Effector CD8-positive, alpha-beta T cell (primary cell): Measurements from ENCODE around the gene ANKRD65.
"Not testable (repeated sequence)": the region's sequence is repeated elsewhere in the genome, so short reads cannot be mapped to it uniquely, and the experiment has no call there.

Experiments
- DNase-seq: peaks from one replicate; lab custom pipeline; 2025; lab: John Stamatoyannopoulos, UW
- total RNA-seq, 4 experiments: gene quantifications; one replicate each; lab custom pipeline; 2026; lab: John Stamatoyannopoulos, UW

ANKRD65 gene
- 0 reads per million in 4 experiments for total RNA-seq

DNA sequence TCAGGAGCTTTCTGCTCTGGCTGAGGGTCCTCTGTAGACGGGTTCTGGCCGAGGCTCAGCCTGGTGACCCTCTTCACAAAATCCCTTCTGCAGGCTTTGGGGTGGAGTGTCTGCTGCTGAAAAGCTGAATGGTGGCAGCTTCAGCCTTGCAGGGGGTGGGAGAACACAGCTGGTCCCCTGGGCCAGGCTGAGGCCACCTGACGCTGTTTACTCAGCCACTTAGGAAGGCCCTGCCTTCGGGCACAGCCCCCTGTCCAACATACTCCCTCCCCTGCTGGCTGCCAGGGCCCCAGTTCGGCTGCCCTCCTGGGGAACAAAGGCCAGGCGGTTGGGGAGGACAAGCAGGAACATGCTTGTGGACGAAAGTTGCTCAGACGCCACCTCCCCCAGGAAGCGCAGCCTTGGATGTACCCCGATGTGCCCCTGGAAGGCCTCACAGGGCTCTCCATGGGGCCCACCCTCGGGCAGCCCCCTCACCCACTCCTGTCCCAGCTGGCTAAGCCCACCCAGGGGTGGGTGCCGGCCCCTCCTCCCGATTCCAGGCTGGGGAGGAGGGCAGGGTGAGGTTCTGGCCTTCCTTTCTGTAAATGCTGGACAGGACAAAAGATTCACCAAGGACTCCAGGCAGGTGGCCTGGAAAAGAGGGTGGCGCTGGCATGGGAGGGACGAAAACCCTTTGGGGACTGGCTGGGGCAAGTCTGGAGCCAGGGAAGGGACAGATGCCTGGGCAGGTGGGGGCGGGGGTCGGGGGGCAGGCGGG lies at the start of gene ANKRD65:
ANKRD65 (minus strand) TSS at position 130 of the 760 bp plus-strand sequence. CDS start 271 bp downstream, outside the sequence.
- no peak for DNase-seq

DNA sequence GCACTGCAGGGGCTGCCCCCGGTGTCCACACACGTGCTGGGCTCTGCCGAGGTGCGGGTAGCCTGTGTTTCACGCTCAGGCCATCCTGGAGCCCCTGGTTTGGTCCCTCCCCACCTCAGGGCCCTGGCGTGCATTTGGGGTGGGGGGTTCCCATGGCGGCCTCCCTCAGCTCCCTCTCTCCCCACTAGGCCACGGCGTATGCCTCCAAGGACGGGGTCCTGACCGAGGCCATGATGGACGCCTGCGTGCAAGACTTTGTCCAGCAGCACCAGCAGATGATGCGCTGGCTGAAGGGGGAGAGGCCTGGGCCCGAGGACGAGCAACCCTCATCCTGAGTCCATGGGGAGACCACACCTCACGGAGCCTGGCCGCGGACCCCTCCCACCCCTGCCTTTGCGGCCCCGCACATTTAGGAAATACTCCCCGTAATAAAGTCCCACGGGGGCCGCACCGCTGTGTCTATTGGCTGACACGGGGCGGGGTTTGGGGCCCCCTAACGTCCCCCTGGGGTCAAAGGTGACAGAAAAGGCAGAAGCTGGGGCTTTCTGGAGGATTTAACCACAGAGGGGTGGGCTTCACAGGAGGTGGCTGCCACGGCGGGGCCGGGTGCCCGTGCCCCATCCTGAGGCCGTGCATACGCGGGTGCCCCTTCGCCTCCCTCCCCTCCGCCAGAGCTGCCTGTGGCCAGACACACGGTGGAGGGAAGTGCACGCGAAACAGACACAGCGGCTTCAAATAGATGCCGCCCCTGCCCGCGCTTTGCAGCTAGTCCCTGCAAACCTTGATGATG lies 47.3 kb upstream of the ANKRD65 start:
- not testable (repeated sequence) for DNase-seq

DNA sequence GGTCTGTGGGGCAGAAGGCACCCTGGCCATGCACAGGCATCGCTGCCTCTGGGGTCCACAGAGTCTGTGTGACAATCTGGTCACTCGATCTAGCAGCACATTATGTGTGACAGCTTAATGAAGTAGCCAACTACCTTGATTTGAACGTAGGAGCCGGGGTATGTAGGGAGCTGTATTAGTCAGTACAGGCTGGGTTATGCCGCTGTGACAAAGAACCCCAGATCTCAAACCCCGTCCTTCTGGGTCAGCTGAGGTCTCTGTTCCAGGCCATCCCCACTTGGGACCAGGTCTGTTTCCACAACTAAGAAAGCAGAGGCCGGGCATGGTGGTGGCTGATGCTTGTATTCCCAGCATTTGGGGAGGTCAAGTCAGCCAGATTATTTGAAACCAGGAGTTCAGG lies 42.2 kb upstream of the ANKRD65 start:
- no peak for DNase-seq

DNA sequence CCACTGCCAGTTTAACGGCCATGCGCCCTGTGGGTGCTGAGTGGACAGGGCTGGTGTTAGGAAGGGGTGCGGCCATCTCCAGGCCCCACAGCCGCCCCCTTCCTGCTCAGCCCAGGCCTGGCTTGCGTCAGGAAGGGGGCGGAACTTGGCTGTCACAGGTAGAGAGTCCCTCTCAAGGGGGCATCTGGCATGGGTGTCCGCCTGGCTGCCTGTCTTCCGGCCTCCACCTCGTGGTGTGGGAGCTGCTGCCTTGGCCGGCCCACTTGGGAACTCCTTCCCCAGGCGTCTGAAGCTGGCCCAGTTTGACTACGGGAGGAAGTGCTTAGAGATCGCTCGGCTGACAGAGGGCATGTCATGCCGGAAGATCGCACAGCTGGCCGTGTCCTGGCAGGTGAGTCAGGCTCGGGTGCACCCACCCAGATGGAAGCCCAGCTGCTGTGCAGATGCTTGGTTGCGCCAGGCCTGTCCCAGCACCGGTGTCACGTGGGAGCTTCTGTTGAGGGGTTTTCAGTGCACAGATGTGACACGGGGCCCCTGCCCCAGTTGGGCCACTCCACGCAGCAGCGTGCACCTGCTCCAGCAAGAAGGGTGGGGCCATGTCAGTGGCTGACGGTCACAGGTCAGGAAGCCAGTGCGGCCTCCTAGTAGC lies 41.4 kb upstream of the ANKRD65 start:
- no peak for DNase-seq

DNA sequence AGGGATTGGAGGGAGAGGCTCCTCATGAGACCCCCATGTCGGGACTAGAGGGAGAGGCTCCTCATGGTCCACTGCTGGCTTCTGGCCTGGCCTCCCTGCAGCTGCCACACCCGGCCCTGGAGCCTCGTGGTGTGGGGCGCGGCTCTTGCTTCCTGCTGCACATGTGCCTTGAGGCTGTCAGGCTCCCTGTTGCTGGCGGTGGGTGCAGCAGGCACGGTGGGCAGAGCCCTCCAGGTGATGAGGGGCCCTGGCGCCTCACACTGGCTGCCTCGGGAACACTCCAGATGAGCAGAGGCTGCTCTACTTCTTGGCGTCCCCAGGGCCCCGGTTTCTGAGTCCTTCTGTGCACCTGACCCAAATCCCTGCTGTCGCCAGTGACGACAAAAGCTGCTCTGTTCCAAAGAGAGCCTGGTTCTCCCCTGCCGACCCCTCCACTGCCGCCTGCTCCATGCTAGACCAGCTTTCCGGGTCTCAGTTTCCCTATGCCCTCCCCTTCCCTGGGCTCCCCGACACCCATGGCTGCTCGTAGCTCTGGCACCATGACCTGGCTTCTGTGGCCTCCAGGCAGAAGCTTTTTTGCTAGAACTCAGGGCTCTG lies 40.7 kb upstream of the ANKRD65 start:
- no peak for DNase-seq

DNA sequence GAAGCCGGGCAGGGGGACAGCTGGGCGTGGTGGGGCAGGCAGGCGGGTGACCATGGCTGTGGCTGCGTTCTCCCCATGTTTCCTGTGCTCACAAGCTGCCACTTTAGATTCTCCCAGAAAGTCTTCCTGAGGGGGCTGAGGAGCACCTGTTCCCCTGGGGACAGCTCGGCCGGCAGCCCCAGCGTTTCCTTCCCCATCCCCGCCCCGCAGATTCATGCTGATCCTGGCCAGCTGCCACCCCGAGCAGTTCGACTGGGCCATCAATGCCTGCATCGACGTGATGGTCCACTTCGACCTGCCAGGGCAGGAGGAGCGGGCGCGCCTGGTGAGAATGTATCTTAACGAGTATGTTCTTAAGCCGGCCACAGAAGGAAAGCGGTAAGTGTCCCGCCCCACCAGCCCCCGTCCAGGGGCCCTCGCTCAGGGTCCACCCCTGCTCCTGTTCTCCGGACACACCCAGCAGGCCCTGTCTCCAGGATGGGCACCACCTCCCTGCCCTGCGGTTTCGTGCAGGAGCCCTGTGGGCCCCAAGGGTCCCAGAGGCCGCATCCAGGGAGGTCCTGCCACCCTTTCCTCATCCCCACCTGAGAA lies 39.6 kb upstream of the ANKRD65 start:
- no peak for DNase-seq

DNA sequence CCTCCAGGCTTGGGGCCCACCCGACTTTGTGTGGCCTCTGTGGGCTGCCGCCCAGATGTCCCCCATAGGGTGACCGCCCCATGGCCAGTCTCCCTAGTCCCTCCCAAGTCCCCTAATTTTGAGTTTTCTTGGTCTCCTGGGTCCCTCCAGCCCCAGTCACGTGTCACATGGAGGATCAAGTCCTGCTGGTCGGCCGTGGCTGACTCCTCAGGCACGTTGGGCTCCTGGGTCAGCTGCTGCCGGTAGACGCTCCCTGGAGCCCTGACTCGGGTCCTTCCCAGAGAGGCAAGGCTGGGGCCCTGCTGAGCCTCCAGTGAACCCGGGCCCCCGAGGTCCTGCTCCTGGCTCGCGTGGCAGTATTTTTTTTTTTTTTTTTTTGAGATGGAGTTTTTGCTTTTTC lies 38.6 kb upstream of the ANKRD65 start:
- not testable (repeated sequence) for DNase-seq

DNA sequence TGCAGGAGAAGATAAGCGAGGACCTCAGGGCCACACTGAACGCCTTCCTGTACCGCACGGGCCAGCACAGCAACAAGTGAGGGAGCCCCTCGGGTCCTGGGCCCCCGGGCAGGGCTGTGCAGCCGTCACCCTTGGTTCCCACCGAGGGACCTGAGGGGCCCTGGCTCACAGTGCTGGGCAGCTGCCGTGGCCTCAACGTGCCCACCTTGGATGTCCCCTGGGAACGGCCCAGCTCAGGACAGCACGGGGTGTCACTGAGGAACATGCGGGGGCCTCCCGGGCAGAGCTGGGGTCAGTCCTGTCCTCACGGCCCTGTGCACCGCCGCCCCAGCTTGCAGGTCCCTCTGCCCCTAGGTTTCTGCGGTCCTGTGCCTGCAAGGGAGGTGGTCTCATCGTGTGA lies 38.1 kb upstream of the ANKRD65 start:
- DNase-seq: not testable (repeated sequence)

DNA sequence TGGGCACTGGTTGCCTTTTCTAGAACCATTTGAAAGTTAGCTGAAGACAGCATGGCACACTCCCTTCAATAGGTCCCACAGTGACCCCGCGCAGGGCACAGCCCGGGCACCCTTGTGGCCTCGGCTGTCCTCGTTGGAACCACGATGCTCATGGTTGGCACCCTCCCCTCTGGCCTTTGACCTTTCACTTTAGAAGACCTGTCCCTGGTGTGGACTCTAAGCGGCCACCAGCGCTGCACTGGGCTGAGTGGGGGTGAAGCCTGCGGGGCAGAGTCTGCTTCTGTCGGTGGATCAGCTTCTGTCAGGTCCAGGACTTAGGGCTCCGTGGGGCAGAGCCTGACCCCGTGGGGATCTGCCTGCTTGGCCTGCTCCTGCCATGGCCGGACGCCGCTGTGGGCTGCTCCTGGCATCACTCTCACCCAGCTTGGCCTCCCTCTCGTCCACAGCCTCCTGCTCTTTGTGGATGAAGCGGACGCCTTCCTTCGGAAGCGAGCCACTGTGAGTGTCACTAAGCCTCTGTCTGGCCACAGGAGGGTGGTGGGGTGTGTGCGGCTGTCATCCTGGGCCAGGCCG lies 35.7 kb upstream of the ANKRD65 start:
- not testable (repeated sequence) for DNase-seq

DNA sequence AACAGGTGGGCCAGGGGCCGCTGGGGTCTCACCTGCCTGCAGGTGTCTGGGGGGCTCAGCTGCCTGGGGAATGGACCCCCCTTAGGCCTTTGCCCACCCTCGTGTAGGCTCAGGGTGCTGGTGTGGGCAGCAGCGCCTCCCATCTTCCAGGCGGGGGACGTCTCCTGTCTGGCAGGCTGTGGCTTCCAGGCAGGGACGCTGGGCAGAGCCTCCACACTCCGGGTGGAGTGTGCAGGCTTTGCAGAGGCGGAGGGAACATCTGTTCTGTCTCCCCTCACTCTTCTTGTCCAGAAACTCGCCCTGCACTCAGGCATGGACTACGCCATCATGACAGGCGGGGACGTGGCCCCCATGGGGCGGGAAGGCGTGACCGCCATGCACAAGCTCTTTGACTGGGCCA lies 34.9 kb upstream of the ANKRD65 start:
- not testable (repeated sequence) for DNase-seq

DNA sequence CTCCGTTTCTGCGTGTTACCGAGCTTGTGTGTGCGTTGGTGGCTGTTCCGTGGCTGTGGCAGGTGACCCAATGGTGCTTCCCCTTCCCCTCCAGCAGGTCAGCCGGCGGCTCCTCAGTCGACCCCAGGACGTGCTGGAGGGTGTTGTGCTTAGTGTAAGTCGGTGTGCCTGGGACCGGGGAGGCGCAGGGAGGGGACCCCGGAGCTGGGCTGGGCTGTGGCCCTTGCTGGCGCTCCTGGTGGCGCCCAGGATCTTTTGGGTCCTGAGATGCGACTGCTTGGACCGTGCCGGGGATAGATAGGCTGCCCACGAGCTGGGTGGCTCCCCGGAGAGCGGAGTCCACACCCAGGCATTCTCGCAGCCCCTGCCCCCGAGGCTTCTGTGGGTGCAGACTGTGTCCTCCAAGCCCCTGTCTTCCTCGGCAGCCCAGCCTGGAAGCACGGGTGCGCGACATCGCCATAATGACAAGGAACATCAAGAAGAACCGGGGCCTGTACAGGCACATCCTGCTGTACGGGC lies 34.3 kb upstream of the ANKRD65 start:
- no peak for DNase-seq

DNA sequence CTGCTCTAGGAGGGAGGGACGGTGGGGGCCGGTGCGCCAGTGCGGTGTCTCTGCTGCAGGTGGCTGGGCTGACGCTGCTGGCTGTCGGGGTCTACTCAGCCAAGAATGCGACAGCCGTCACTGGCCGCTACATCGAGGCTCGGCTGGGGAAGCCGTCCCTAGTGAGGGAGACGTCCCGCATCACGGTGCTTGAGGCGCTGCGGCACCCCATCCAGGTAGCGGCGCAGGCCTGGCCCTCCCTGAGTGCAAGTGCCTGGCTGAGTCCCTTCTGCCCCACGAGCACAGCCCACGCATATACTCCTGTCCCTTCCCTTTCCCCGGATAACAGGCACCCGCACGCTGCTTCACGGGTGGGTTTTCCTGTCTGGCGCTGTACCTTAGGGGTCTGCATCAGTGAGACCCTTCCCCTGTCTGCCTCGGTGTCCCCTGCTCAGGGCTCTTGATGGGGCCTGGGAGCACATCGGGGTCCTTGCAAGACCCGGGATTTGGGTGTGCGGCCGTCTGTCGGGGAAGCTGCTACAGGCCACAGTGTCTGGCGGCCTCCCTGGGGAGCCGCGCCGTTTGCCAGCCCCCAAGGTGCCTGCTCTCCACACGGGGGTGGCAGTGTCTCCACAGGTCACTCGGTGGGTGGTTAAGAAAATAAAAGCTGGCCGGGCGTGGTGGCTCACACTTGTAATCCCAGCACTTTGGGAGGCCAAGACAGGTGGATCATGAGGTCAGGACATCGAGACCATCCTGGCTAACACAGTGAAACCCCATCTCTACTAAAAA lies 33.4 kb upstream of the ANKRD65 start:
- DNase-seq: not testable (repeated sequence)

DNA sequence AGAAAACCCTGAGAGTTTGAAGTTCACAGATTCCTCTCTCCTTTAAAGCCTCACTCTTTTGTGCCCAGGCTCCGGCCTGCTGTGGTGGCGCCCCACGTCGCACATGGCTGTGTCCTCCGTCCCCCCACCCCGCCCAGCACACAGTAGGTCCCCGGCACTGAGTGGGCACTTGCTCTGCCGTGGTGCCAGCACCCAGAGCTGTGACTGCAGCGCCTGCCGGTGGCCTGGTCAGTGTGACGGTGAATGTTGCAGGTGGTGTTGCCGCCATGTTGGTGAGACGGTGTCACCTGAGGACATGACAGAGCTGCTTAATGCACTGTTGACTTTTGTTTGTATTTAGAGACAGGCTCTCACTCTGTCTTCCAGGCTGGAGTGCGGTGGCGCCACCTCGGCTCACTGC lies 31.8 kb upstream of the ANKRD65 start:
- no peak for DNase-seq

DNA sequence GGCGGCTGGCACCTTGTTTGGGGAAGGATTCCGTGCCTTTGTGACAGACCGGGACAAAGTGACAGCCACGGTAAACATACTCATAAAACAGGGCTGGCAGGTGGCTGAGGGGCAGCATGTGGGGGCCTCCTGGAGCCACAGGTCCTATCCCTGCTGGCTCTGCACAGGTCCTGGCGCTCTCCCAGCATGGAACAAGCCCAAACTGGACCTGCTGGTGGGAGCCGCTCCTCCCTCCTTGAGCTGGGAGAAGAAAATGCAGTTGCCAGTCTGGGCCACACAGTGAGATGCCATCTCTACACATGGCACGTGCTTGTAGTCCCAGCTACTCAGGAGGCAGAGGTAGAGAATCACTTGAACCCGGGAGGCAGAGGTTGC lies 31.3 kb upstream of the ANKRD65 start:
- DNase-seq: not testable (repeated sequence)

DNA sequence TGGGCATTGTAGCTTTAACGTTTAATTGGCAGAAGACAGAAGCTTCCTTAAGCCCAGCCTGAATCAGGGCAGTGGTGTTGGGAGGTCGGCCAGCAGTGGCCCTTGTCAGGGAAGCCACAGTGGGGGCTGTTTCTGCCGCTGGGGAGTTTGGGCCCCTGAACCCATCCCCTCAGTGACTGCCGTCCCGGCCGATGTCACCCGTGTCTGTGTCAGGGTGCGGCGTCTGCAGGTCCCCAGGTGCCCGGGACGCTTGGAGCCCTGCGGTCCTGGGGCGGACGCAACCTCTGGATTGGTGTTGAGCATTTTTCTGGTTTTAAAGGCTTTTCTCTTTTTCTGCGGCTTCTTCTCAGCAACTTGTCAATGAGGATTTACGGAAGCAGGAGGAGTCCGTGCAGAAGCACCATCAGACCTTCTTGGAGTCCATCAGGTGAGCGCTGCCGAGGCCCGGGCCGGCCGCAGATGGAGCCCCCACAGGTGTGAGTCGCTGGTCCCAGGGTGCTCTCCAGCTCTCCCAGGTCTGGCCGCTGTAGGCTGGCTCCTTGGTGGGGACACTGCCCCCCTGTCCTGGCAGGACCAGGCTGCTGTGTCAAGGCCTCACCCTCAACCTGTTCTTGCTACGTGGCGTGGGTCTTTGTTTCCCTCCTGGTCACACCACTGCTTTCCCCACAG lies 30.8 kb upstream of the ANKRD65 start:
- DNase-seq: no peak

DNA sequence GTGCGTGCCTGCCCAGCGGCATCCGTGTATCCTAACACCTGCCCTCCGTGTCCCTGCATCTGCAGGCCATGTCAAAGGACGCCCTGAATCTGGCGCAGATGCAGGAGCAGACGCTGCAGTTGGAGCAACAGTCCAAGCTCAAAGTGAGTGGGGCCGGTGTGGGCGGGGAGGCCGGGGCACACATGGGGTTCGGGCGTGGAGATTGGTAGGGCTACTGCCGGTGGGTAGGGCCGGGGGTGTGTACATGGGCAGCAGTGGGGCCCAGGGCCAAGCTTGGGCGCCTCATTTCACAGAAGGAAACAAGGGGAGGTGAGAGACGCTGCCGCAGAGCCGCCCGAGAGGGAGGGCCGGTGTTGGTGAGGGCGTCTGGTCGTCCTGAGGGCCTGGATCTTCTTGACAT lies 29.5 kb upstream of the ANKRD65 start:
- not testable (repeated sequence) for DNase-seq

DNA sequence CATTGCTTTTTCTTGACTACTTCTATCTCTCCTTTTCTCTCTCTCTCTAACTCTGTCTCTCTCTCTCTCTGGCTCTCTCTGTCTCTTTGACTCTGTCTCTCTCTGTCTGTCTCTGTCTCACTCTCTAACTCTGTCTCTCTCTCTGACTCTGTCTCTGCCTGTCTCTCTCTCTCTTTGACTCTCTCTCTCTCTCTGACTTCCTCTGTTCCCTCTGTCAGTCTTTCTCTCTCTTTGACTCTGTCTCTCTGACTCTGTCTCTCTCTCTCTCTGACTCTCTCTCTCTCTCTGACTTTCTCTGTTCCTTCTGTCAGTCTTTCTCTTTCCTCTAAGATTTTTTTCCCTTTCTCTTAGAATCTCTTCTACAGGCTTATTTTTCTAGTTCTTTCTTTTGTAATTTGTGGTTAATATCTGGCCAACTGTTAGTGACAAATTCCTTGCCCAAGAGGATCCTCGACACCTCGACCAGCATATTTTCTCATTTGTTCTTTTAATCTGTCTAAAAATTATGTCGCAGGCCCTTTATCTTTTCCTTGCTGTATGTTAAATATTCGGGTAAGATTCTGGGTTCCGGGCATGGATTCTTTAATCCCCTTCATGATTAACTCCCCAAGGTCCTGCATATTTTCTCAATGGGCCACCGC lies 28.1 kb upstream of the ANKRD65 start, which contains the start of gene ATAD3C:
ATAD3C (plus strand) TSS at position 591 of the 641 bp plus-strand sequence. CDS start 995 bp downstream, outside the sequence.
- no peak for DNase-seq

DNA sequence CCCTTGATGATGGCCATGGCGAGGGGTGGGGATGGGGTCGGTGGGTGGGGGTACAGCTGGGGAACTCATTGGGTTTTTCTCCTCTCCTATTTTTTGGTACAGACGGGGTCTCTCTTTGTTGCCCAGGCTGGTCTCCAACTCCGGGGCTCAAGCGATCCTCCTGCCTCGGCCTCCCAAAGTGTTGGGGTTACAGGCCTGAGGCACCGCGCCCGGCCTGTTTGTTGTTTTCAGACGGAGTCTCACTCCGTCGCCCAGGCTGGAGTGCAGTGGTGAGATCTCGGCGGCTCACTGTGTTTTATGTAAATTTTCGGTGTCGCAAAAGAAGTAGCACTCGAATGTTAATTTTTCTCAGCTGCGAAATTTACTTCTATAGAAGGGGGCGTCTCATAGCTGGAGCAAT lies 25.6 kb upstream of the ANKRD65 start:
- DNase-seq: not testable (repeated sequence)
